ENCODE results near the gene MBLAC2. TPM values are rescaled to one million over a fixed set of nuclear protein-coding genes. Genes with fewer than 3 reads are reported as not detected.

The MBLAC2 gene
- total RNA-seq, 2 donors from 2014 or later: 5.4 to 6.0 TPM

- Mint-ChIP-seq H3K4me1 (ENCODE audit: low read depth) (no peaks in the 10 kb centered on the region), H3K36me3 (ENCODE audit: insufficient read depth in 2 of 2) (no peaks in the 10 kb centered on the region), H3K27me3 (ENCODE audit: low read depth) (no peaks in the 10 kb centered on the region), H3K9me3 (no peaks in the 10 kb centered on the region), H3K27ac (no peak overlapping the region), H3K4me3 (no peak overlapping the region)
- DNase-seq (peak; percentile 55 to 60), ATAC-seq (replicated peaks in 1 of 2) (peak; percentile 62 to 64)
Measured at GRCh38 chr5:90434116-90434714, 40.4 kb downstream of the MBLAC2 start.

- DNase-seq (no peak), ATAC-seq (replicated peaks in 1 of 2) (no peak)
- H3K9me3 Mint-ChIP-seq: no peaks in the 10 kb centered on the region
Measured at GRCh38 chr5:90424245-90424644, 50.3 kb downstream of the MBLAC2 start.

GRCh38 chr5:90421136-90421535, 53.4 kb downstream of the MBLAC2 start:
- Mint-ChIP-seq H3K4me1 (ENCODE audit: low read depth) (no peaks in the 10 kb centered on the region), H3K4me3 (no peak overlapping the region), H3K9me3 (no peaks in the 10 kb centered on the region), H3K27me3 (ENCODE audit: low read depth) (peaks cover 23% of the 10 kb centered on the region), H3K36me3 (ENCODE audit: insufficient read depth in 2 of 2) (no peaks in the 10 kb centered on the region), H3K27ac (no peak overlapping the region)
- ATAC-seq (replicated peaks in 1 of 2): no peak
- DNase-seq: no peak

More at GRCh38 chr5:90424245-90424644, 50.3 kb downstream of the MBLAC2 start:
- no peak overlapping the region for H3K4me3 Mint-ChIP-seq
- no peaks in the 10 kb centered on the region for H3K36me3 Mint-ChIP-seq (ENCODE audit: insufficient read depth in 2 of 2)
- no peaks in the 10 kb centered on the region for H3K4me1 Mint-ChIP-seq (ENCODE audit: low read depth)
- no peak overlapping the region for H3K27ac Mint-ChIP-seq
- H3K27me3 Mint-ChIP-seq (ENCODE audit: low read depth): peaks cover 10% of the 10 kb centered on the region

GRCh38 chr5:90418214-90418613, 56.4 kb downstream of the MBLAC2 start:
- ATAC-seq (replicated peaks in 1 of 2) (no peak), DNase-seq (no peak)
- H3K9me3 Mint-ChIP-seq: no peaks in the 10 kb centered on the region
- no peak overlapping the region for H3K4me3 Mint-ChIP-seq
- no peaks in the 10 kb centered on the region for H3K4me1 Mint-ChIP-seq (ENCODE audit: low read depth)
- H3K27me3 Mint-ChIP-seq (ENCODE audit: low read depth): peaks cover 23% of the 10 kb centered on the region
- no peak overlapping the region for H3K27ac Mint-ChIP-seq
- no peaks in the 10 kb centered on the region for H3K36me3 Mint-ChIP-seq (ENCODE audit: insufficient read depth in 2 of 2)

GRCh38 chr5:90410178-90410762, 64.3 kb downstream of the MBLAC2 start:
- Mint-ChIP-seq H3K36me3 (ENCODE audit: insufficient read depth in 2 of 2) (peaks cover 5 to 10% of the 10 kb centered on the region in 2 donors), H3K4me3 (no peak overlapping the region), H3K9me3 (no peaks in the 10 kb centered on the region), H3K4me1 (ENCODE audit: low read depth) (peaks cover 16% of the 10 kb centered on the region), H3K27me3 (ENCODE audit: low read depth) (no peaks in the 10 kb centered on the region), H3K27ac (no peak overlapping the region)
- ATAC-seq (replicated peaks in 1 of 2) (no peak), DNase-seq (no peak)

- Mint-ChIP-seq H3K27ac (no peak within 1 kb of the TSS), H3K36me3 (ENCODE audit: insufficient read depth in 2 of 2) (peaks cover 7 to 13% of the 10 kb centered on the region in 2 donors), H3K4me3 (no peak within 1 kb of the TSS), H3K27me3 (ENCODE audit: low read depth) (no peaks in the 10 kb centered on the region), H3K4me1 (ENCODE audit: low read depth) (peaks cover 16% of the 10 kb centered on the region), H3K9me3 (no peaks in the 10 kb centered on the region)
- peak; percentile 89 to 92 for DNase-seq
- ATAC-seq (replicated peaks in 1 of 2): peak; percentile 94 to 95
Measured at GRCh38 chr5:90409318-90410177, 65.0 kb downstream of the MBLAC2 start, which contains the start of gene CETN3. CETN3 (minus strand) TSS chr5:90409756; CDS start chr5:90409661, 95 bp downstream.

- peaks cover 7 to 14% of the 10 kb centered on the region in 2 donors for H3K36me3 Mint-ChIP-seq (ENCODE audit: insufficient read depth in 2 of 2)
- H3K4me3 Mint-ChIP-seq: no peak overlapping the region
Measured at GRCh38 chr5:90408571-90409317, 65.8 kb downstream of the MBLAC2 start.

More at GRCh38 chr5:90408571-90409317, 65.8 kb downstream of the MBLAC2 start:
- peaks cover 16% of the 10 kb centered on the region for H3K4me1 Mint-ChIP-seq (ENCODE audit: low read depth)
- H3K27ac Mint-ChIP-seq: peak overlapping the region; percentile 54
- ATAC-seq (replicated peaks in 1 of 2): no peak
- no peaks in the 10 kb centered on the region for H3K27me3 Mint-ChIP-seq (ENCODE audit: low read depth)
- H3K9me3 Mint-ChIP-seq: no peaks in the 10 kb centered on the region
- no peak for DNase-seq

Other genes with a start within 250 kb of the MBLAC2 start
- 10 to 100 TPM; 29.3 to 30.1 TPM for gene CETN3, start 65.0 kb downstream of the MBLAC2 start, total RNA-seq
- 1 to 10 TPM; 4.5 to 6.3 TPM for gene POLR3G, start 93 bp upstream of the MBLAC2 start, total RNA-seq
- 10 to 100 TPM; 16.0 to 17.1 TPM for gene LYSMD3, start 54.8 kb upstream of the MBLAC2 start, total RNA-seq
- under 1 TPM; 0.12 to 0.21 TPM for gene ADGRV1, start 84.0 kb upstream of the MBLAC2 start, total RNA-seq